Right lobe of liver (tissue), 4 donors: Measurements from ENCODE around the gene SHOC2.

ENCODE experiments used
- POLR2A ChIP-seq: fragments of 450-650 bp; IDR thresholded peaks from one replicate; pipeline ENCODE4 v1.6.1; 2017; ENCODE audit warnings: antibody characterized with exemption, mild to moderate bottlenecking
- TF ChIP-seq, protein P1 (sequence below), 4 donors: fragments of 200-600 bp in 3 of 4; fragments of 450-650 bp in 1 of 4; IDR thresholded peaks; one replicate each; pipeline versions ENCODE4 v1.5.1 to v1.8.0; 2016 to 2022; ENCODE audit warnings: antibody characterized with exemption in 4 of 4, mild to moderate bottlenecking in 2 of 4
- donor health status: DM: no; HTN: no; CAD: no.
- donor health status: DM: no; HTN: no; CAD: no.
- donor health status: DM: no; HTN: yes; CAD: no.

GRCh38 chr10:110944792-110945396 is 25.5 kb downstream of the SHOC2 start:
- TF ChIP-seq, protein P1, sequence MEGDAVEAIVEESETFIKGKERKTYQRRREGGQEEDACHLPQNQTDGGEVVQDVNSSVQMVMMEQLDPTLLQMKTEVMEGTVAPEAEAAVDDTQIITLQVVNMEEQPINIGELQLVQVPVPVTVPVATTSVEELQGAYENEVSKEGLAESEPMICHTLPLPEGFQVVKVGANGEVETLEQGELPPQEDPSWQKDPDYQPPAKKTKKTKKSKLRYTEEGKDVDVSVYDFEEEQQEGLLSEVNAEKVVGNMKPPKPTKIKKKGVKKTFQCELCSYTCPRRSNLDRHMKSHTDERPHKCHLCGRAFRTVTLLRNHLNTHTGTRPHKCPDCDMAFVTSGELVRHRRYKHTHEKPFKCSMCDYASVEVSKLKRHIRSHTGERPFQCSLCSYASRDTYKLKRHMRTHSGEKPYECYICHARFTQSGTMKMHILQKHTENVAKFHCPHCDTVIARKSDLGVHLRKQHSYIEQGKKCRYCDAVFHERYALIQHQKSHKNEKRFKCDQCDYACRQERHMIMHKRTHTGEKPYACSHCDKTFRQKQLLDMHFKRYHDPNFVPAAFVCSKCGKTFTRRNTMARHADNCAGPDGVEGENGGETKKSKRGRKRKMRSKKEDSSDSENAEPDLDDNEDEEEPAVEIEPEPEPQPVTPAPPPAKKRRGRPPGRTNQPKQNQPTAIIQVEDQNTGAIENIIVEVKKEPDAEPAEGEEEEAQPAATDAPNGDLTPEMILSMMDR (IDR thresholded peaks at IDR 0.05) = no peak
- no peak for TF ChIP-seq POLR2A
